ENCODE results near the gene DPY19L3.
"Not testable (repeated sequence)": the region's sequence is repeated elsewhere in the genome, so short reads cannot be mapped to it uniquely, and the experiment has no call there.

Gene DPY19L3

DNA sequence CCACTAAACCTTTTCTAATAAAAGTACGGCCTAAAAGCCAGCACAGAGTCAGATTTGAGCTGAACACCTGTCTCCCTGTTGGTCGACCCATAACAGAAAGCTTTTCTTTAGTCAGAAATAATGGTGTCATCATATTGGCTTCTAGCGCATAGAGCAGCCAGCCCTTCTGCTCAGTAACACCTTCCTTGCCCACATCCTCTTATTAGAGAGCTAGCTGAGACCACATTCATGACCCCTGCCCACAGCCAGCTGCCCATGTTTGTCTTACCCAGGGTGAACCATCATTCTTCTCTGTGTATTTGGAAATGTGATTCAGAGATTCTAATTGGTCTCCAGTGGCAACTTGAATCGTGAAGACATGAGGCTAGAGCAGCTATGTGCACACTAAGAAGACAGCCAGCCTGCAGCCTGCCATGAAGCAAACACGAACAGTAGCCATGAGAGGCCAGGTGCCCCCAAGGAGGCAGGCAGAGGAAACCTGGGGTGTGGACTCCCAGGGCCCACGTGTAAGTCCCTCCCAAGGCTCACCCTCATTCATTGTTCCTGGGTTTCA is 93.2 kb downstream of the DPY19L3 start:
- TF ChIP-seq CTCF (IDR thresholded peaks at IDR 0.05; ENCODE audit: low read depth, low read length), result no peak
- H3K27ac ChIP-seq, result no peak overlapping the region
- no peaks in the 10 kb centered on the region for H3K36me3 ChIP-seq
- no peak overlapping the region for H3K4me3 ChIP-seq (ENCODE audit: low read depth, low read length)
- DNase-seq, result no peak
- H3K27me3 ChIP-seq (ENCODE audit: insufficient read depth, low read depth, severe bottlenecking), result no peaks in the 10 kb centered on the region
- no peaks in the 10 kb centered on the region for H3K9me3 ChIP-seq (ENCODE audit: severe bottlenecking)

- H3K27me3 ChIP-seq (ENCODE audit: insufficient read depth, low read depth, severe bottlenecking); H3K36me3 ChIP-seq; H3K27ac ChIP-seq; DNase-seq; H3K4me3 ChIP-seq (ENCODE audit: low read depth, low read length); H3K9me3 ChIP-seq (ENCODE audit: severe bottlenecking): not testable (repeated sequence)
These were observed 106.9 kb downstream of the DPY19L3 start for GRCh38 chr19:32512498-32512897.

DNA sequence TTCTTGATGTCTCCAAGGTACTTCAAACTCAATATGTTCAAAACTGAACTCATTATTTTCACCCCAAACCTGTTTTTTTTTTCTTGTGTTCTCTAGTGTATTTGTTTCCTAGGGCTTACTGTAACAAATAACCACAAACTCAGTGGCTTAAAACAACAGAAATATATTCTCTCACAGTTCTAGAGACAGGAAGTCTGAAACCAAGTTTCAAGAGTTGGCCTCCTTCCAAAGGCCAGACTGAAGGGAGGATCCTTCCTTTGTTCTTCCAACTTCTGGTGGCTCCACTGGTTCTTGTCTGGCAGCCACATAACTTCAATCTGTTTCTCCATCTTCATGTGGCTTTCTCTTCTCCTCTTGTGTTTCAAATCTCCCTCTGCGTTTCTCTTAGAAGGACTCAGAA is 113.5 kb downstream of the DPY19L3 start:
- H3K9me3 ChIP-seq (ENCODE audit: severe bottlenecking), result peaks cover 3% of the 10 kb centered on the region
- no peaks in the 10 kb centered on the region for H3K36me3 ChIP-seq
- H3K4me3 ChIP-seq (ENCODE audit: low read depth, low read length), result no peak overlapping the region
- no peak for DNase-seq
- no peaks in the 10 kb centered on the region for H3K27me3 ChIP-seq (ENCODE audit: insufficient read depth, low read depth, severe bottlenecking)
- no peak overlapping the region for H3K27ac ChIP-seq
- no peak for TF ChIP-seq CTCF (IDR thresholded peaks at IDR 0.05; ENCODE audit: low read depth, low read length)

DNA sequence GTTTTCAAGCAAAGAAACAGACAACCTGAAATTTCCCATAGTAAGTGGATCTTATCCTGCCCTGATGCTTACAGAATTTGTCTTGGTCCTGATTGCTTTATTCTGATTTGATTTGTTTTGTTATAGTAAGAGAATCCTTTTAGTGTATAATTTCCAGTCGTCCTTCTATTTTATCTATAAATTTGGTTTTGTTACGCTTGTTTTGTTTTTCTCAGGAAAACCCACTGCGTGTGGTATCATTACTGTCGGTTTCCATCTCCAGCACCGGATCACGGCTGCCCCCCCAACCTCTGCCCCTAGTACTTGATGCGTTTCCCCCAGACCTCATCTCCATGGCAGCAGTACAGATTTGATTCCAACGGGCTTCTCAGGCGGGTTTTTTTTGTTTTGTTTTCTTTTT is 117.4 kb downstream of the DPY19L3 start:
- no peaks in the 10 kb centered on the region for H3K27me3 ChIP-seq (ENCODE audit: insufficient read depth, low read depth, severe bottlenecking)
- H3K4me3 ChIP-seq (ENCODE audit: low read depth, low read length), result no peak overlapping the region
- H3K9me3 ChIP-seq (ENCODE audit: severe bottlenecking), result no peaks in the 10 kb centered on the region
- no peaks in the 10 kb centered on the region for H3K36me3 ChIP-seq
- DNase-seq, result no peak
- no peak overlapping the region for H3K27ac ChIP-seq
- TF ChIP-seq CTCF (IDR thresholded peaks at IDR 0.05; ENCODE audit: low read depth, low read length), result no peak

DNA sequence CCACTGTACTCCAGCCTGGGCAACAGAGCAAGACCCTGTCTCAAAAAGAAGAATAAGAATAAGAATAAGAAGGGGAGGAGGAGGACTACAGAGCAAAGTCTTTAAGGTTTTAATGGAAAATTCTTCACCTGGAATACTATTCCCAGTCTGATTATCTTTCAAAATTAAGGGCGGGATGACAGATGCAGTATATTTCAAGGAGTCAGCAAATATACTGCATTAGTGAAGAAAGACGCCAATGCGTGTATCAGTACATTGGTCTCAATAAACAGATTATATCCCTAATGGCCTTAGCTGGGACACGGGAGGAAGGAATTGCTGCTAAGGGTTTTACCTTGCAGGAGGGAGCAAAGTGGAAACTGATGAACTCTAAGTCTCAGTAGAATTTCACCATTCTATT is 121.3 kb downstream of the DPY19L3 start:
- no peaks in the 10 kb centered on the region for H3K36me3 ChIP-seq
- no peaks in the 10 kb centered on the region for H3K9me3 ChIP-seq (ENCODE audit: severe bottlenecking)
- H3K27me3 ChIP-seq (ENCODE audit: insufficient read depth, low read depth, severe bottlenecking), result no peaks in the 10 kb centered on the region
- DNase-seq, result no peak
- H3K27ac ChIP-seq, result no peak overlapping the region
- no peak for TF ChIP-seq CTCF (IDR thresholded peaks at IDR 0.05; ENCODE audit: low read depth, low read length)
- H3K4me3 ChIP-seq (ENCODE audit: low read depth, low read length), result no peak overlapping the region

DNA sequence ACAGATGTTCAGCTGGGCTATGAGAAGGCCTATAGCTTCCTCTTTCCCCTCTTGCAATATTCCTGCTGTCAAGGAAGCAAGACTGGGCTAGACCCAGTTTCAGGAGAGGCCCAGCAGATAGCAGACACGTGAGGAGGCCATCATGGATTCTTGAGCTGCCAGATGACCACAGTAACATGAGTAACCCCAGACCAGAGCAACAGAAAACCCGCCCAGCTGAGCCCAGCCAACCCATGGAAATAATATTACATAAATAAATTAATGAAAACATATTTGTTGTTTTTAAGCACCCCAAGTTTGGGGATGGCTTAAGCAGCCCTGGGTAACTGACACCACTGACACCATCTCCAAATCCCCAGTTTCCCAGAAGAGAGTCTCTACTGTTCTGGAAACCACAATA is 125.2 kb downstream of the DPY19L3 start:
- no peak for TF ChIP-seq CTCF (IDR thresholded peaks at IDR 0.05; ENCODE audit: low read depth, low read length)
- no peaks in the 10 kb centered on the region for H3K27me3 ChIP-seq (ENCODE audit: insufficient read depth, low read depth, severe bottlenecking)
- no peak for DNase-seq
- no peak overlapping the region for H3K27ac ChIP-seq
- H3K4me3 ChIP-seq (ENCODE audit: low read depth, low read length), result no peak overlapping the region
- H3K36me3 ChIP-seq, result no peaks in the 10 kb centered on the region
- H3K9me3 ChIP-seq (ENCODE audit: severe bottlenecking), result no peaks in the 10 kb centered on the region

Data from WERI-Rb-1 (cell line).